T-helper 9 cell (primary cell): ENCODE results near the gene CORO7.

Source experiments
- DNase-seq: peaks from one replicate; pipeline ENCODE4 v3.0.0-alpha.2; 2020
- total RNA-seq, 2 donors: gene quantifications; one replicate each; lab custom pipeline; 2026; lab: John Stamatoyannopoulos, UW

The CORO7 gene
- total RNA-seq, result 36.2 to 173 reads per million in 2 donors

DNA sequence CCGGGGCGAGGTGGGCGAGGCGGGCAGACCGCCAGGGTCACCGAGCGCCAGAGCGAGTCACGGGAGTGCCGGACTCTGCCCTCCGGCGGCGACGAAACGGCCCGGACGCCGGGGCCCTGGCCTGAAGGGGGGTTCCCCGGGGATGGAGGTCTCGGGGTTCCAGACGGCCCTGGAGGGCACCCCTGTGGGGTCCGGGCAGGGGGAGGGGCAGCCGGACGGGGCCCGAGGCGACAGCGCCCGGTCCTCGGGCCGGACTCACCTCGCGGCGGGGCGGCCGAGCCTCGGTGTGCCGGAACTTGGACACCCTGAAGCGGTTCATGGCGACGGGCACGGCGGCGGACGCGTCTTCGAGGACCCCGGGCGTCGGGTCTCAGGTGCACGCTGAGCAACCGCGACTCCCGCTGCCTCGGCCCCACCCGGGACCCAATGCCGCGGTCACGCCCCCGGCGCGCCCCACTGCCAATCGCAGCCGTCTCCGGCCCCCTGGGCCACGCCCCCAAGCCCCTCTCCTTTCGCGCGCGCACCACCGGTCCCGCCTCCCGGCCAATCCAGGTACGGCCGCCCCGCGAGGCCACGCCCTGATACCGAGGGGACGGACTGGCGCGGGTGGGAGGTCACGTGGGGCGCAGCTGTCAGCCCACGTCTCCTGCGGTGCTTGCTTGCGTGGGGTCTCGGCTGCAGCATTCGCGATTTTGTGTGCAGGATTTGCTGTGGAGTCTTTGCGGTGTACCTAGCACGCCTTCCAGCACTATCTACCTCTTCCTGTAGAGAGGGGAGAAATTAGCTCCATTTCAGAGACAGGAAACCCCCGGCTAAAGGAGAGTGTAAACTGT lies at the start of gene CORO7:
Gene CORO7, minus strand, starts transcription at position 397 of the 833 bp plus-strand sequence. Its CDS starts 78 bp downstream, at position 319.
- DNase-seq, result peak; percentile 99

DNA sequence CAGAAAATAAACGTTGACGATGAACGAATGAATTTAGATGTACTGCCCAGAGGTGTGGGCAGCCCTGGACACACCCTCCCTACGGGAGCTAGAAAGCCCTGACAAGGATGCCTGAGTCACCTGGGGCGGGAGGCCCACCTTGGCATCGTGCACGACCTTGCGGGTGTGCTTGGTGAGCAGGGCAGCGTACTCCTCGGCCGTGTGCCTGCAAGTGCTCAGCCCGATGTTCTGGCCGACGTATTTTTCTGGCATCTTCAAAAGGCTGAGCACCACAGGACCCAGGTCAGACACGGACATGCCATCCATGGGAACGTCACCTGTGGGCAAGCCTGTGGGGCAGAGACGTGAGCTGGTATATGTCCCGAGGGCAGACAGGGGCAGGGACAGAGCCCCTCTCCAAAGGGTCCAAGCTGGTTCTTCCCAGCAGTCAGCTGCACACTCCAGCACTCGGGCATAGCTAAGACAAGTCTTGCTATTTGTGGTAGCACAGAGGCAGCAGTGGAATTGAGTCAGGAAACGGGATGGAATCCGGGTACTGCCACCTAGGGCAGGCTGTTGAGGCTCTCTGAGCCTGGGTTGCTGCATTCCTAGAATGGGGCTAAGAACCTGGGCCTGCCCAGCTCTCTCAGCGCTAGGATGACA lies 47.2 kb upstream of the CORO7 start:
- no peak for DNase-seq

DNA sequence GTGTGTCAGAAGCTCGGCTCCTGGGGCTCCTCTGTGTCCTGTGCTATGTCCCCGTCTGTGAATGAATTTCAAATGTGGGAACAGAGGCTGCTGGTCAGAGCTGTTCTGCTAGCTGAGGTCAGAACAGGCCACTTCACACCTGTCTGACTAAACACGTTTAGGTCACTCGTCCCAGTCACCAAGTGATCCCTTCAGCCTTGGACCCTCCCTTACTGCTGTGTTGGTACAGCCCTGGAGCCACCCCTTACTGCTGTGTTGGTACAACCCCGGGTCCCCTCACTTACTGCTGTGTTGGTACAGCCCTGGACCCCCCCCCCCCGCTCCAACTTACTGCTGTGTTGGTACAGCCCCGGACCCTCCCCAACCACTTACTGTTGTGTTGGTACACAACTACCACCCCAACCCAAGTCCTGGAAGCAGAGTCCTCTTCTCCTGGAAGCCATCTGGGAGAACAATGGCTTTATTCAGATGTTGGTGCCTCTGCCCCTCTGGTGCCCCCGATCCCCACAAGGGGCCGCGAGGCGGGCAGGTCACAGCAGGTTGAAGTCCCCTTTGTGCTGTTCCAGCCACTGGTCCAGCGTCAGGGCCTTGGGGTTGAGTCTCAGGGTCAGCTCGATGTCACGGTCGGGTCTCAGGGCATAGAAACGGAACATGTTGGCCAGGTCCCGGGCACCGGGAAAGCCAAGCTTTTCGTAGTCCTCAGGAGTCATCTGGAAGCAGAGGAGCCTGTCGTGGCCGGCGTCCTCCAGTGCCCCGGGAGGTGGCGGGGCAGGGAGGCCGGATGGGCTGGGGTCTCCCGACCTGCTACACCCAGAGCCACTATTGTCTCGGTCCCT lies 45.1 kb upstream of the CORO7 start:
- DNase-seq, result no peak

DNA sequence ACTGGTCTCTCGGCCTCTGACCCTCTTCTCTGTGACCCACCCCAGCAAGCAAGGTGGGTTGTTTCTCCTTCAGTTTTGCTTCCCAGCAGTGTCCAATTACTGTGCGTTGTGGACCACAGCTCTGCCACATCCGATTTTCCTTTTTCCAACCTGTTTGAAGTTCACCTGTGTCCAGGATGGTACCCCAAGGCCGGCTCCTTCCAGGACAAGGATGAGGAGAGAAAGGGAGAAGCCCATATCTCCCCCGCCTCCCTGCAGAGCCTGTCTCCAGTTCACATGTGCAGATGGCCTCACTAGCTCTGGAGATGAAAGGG lies 44.5 kb upstream of the CORO7 start:
- no peak for DNase-seq

DNA sequence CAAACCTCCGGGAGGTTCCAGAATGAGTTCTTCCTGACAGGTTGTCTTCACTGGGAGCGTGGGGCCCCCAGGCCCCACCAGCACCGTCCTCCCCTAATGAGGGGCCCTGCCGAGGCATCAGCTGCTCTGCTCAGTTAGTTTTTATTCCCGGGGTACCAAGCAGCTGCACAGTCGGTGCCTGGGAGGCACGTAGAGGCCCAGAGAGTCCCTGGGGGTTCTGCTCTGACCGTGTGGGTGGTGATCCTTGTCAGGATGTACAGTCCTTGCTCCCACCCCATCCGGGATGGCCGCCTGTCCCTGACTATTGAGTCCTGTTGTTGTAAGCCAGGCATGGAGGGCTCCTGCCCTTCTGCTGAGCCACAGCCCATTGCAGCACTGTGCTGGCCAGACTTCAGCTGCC lies 39.6 kb upstream of the CORO7 start:
- DNase-seq, result no peak

DNA sequence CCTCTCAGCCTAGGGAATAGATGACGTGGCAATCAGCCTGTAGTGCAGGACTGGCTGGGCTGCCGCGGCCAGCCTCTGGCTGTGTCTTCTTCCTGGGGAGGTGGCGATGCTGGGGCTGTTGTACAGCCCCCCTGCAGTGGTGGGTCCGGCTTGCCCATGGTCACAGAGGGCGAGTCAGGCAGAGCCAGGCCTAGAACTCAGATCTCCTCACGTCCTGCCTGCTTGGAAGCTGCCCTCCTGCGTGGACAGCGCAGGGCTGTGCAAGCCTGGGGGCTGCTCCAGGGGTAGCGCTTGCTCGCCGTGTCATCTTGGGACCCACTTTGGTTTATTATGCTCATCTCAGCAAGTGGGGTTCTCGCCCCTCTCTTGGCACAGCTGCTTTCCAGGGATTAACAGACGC lies 38.7 kb upstream of the CORO7 start:
- DNase-seq, result no peak

DNA sequence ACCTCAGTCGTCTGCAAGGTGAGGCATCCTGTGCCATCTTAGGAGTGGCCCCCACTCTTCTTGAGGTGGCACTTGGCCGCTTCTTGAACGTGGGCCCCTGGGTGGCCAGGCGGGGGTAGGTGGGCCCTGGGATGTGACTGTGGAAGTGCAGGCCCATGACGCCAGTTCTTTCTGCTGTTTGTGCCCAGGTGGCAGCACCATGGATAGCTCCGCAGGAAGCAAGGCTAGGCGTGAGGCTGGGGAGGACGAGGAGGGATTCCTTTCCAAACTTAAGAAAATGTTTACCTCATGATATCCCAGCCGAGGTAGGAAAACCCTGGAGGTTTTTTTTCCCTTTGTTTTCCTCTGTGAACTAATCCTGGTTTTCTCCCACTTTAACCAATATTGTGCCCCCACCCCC lies 38.2 kb upstream of the CORO7 start:
- no peak for DNase-seq

DNA sequence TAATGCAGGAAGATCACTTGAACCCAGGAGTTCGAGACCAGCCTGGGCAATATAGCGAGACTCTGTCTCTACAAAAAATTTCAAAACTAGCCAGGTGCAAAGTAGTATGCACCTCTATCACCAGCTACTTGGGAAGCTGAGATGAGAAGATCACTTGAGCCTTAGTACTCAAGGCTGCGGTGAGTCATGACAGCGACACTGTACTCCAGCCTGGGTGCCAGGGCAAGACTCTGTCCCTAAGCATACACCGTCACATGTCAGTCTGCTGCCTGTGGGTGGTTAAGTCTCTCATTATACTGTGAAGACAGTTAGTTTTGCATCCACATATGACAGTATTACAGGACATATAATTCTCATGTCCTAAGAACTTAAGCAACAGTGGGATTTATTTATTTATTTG lies 36.3 kb upstream of the CORO7 start:
- DNase-seq, result no peak

DNA sequence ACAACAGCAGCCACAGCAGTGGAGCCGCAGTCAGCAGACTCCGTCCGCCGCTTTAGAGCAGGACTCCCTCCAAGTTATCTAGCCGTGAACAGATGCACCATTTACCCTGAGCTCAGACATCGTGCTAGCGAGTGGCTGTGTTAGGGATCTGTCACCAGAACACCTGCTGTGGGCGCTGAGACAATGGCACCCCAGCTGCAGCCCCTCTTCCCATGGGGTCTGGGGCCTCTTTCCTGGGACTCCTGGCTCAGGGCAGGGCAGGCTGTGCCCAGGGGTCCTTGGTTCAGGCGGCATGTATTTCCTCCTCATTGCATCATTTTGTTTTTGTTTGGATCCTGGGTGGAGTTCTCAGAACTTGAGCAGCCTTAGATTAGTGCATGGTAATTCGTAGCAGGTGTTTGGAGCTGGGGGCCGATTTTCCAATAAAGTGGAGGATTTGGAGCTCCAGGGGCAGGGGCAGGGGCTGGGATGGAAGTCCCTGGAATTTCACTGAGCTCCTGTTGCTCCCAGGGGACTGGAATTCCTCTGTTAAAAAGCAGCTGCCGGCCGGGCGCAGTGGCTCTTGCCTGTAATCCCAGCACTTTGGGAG lies 34.6 kb upstream of the CORO7 start:
- no peak for DNase-seq

DNA sequence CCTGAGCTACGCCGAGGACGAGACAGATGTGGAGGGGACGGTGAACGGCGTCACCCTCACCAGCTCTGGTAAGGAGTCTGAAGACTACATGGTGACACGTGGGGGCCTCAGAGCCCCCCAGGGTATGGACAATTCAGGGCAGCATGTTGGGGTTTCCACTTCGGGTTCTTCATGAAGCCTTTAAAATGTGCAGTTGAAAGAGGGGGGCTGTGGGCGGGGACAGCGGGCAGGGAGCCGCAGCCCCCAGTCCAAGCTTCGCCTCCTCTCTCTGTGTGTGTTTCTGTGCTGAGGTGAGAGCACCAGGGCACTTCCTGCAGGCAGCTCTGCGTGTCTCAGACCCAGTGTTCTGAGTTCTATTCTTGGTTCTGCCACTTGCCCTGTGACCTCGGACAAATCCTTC lies 34.0 kb upstream of the CORO7 start:
- no peak for DNase-seq

DNA sequence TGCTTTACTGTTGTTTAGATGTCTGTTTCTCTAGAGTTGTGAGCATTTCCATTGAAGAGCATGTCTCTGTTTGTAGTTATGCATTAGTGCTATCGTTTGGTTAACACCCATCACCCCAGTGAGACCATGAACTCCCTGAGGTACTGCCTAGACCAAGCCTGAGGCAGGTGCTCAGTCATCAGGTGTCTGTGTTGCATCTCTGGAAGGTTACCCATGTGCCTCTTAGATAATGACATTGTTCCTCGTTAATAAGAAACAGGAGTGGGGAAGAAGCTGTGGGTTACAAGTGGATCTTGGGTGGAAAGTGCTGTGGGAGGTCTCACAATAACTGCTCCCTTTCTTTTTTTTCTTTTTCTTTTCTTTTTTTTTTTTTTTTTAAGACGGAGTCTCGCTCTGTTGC lies 27.6 kb upstream of the CORO7 start:
- no peak for DNase-seq

DNA sequence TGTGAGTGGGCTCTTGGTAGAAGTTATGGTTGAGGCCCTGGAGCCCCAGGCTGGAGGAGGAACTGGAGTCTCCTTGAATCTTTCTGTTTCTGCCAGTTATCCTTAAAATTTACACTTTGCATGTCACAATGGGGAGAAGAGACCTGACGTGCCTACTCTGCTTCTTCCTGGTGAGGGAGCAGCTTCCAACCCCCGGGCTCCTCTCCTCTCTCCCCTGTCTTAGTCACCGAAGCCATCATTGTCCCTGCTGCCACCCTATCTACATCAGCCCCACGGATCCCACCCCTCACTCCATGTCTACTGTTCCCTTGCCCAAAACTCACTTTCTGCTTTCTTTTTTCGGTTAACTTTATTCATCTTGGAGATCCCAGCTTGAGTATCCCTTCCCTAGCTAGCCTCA lies 26.9 kb upstream of the CORO7 start:
- no peak for DNase-seq

DNA sequence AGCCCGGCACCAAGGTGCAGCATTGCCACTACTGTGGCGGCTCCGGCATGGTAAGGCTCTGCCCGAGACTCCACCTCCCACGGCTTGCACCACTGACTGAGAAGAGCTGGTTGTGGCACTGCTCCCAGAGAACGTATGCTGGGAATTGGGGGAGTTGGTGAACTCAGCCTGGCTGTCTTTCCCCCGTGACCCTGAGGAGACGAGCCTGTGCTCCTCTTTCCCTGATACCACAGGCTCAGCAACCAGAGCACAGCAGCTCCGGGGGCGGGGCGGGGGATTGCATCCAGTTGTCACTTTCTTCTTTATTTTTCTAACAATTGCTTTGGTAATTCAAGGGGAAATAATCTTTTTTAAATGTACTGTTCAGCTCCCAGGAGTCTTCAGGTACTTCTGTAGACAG lies 26.0 kb upstream of the CORO7 start:
- no peak for DNase-seq

DNA sequence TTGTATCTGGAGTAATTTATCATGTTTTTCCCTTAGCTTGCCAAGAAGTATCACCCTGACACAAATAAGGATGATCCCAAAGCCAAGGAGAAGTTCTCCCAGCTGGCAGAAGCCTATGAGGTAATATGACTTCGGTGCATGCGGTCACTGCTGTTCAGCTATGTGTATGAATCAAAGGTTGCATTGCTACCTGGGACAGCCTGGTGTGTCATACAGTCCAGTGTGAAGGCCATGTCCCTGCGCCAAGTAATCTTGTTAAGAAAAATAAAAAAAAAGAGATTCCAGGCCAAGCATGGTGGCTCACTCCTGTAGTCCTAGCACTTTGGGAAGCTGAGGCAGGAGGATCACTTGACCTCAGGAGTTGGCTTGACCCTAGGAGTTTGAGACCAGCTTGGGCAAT lies 21.0 kb upstream of the CORO7 start:
- no peak for DNase-seq

DNA sequence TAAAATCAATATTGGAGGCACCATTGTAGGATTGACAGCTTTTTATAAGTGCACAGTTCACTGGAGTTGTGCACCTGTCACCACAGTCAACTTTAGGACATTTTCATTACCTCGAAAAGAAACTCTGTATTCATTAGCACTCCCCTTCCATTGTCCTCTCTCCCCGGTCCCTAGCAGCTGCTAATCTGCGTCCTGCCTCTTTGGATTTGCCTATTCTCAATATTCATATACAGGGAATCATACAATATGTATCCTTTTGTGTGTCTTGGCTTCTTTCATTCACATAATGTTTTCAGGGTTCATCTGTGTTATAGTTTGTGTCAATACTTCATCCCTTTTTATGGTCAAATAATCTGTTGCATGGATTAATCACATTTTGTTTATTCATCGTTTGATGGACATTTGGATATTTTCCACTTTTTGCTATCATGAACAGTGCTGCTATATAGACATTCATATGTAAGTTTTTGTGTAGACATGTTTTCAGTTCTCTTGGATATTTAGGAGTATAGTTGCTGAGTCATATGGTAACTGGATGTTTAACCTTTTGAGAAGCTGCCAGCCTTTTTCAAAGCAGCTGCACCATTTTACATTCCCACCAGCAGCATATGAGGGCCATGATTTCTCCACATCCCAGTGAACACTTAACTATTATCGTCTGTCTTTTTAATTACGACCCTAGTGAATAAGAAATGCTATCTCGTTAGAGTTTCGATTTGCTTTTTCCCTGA lies 19.1 kb upstream of the CORO7 start:
- DNase-seq, result no peak

DNA sequence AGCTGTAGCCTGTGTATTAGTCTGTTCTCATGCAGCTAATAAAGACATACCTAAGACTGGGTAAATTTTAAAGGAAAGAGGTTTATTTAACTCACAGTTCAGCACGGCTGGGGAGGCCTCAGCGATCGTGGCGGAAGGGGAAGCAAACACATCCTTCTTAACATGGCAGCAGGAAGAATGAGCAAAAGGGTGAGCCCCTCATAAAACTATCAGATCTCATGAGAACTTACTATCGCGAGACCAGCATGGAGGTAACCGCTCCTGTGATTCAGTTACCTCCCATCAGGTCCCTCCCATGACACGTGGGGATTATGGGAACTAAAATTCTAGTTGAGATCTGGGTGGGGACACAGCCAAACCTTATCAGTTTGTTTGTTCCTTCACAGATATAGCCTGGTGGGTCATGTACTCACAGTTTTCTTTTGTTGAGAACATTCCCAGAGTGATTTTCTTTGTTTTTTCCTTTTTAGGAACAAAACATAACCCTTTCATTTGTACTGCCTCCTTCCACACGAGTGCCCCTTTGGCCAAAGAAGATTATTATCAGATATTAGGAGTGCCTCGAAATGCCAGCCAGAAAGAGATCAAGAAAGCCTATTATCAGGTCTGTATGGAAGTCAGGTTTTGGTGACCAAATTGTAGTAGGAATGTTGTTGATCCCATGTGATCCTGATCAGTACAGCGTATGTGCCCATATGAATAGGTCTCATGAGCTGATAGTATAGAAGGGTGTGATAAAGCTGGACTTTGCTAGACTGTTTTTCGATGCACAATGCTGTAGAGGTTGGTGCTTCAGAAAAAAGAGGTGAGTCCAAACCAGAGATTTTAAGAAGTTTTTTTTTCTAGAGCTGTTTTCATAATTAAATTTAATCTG lies 17.8 kb upstream of the CORO7 start:
- DNase-seq, result no peak

DNA sequence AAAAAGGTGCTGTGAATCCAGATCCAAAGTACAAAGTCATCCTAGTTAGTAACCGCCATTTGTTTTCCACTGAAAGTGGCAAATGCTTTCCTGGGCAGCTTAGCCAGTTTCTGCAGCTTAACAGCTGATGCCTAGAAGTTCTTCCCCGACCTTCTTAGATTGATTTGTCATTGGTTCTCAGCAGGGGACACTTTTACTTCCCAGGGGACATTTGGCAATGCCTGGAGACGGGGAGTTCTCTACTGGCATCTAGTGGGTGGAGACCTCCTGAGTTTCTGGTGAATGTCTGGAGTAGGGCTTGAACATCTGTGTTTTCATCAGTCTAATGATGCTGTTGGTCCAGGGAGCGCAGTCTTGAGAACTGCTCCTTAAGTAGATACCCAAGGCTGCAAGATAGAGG lies 16.8 kb upstream of the CORO7 start:
- no peak for DNase-seq

DNA sequence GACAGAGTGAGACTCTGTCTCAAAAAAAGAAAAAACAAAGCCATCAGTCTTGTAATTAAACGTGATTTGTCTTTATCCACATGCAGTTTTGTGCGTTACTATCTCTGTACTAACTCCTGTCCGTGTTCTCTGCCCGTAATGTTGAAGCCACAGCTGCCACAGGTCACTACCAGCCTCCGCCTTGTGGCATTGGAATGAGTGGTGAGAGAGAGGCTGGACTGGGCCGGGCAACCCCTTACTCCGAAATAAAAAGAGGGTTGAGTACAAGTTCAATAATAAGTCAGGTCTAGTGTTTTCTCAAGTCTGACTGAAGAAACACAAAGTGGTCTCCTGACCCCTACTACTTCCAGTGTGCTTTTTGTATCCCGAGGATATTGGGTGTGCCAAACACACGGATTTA lies 14.6 kb upstream of the CORO7 start:
- DNase-seq, result no peak

DNA sequence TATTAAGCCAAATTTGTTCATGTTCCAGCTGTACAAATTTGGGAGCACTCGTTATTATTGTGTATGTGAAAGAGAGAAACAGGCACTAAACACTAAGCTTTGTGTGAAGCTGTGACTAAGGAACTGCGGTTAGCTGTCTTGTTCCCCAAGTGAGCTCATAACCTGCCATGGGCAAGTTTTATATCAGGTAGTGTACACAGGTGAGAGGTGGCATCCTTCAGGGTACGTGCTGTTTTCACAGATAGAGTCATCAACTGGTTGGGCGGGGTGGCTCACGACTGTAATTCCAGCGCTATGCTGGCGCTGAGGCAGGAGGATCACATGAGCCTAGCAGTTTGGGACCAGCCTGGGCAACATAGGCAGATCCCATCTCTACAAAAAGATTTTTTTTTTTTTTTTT lies 12.1 kb upstream of the CORO7 start:
- no peak for DNase-seq

DNA sequence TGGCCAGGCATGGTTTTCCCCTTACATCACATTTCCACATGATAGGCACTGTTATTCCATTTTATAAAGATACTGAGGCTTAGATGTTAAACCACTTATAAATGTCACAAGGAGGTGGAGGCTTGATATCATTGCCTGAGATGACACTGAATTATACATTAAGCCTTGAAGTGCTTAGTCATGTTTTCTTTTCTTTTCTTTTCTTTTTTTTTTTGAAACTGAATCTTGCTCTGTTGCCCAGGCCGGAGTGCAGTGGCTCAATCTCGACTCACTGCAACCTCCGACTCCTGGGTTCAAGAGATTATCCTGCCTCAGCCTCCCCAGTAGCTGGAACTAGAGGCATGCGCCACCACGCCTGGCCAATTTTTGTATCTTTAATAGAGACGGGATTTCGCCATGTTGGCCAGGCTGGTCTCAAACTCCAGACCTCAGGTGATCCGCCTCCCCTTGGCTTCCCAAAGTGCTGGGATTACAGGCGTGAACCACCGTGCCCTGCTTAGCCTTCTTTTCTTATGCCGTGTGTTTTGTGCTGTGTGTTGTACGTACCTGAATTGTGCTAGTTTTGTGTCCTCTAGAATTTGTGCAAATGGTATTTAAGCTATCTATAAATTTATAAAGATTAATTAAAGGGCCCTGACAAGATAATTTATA lies 10.5 kb upstream of the CORO7 start:
- no peak for DNase-seq
